GM23338 (cell line): ENCODE data around the gene GAA.

Experiments used
- CREB1 ChIP-seq: fragments of 250-450 bp; sonication (Bioruptor Pico); IDR thresholded peaks from 2 replicates; pipeline ENCODE4 v1.5.0; 2020; ENCODE audit warnings: low read depth, mild to moderate bottlenecking, moderate library complexity
- EZH2 ChIP-seq: fragments of 200-600 bp; sonication (generic); IDR thresholded peaks from one replicate; pipeline ENCODE4 v1.8.0; 2017; ENCODE audit warnings: antibody characterized with exemption, mild to moderate bottlenecking, low read depth; ENCODE audit not compliant: unreplicated experiment
- EZH2phosphoT487 ChIP-seq: fragments of 200-600 bp; sonication (generic); IDR thresholded peaks from one replicate; pipeline ENCODE4 v1.8.1; 2018; ENCODE audit warnings: antibody characterized with exemption; ENCODE audit not compliant: unreplicated experiment
- POLR2AphosphoS5 ChIP-seq: IDR thresholded peaks from 2 replicates; pipeline ENCODE4 v1.6.1; 2016; ENCODE audit warnings: antibody characterized with exemption, low read depth
- REST ChIP-seq: IDR thresholded peaks from one replicate; pipeline ENCODE4 v1.6.1; 2018; ENCODE audit warnings: antibody characterized with exemption; ENCODE audit not compliant: unreplicated experiment
- STAT1 ChIP-seq: IDR thresholded peaks from one replicate; pipeline ENCODE4 v1.6.1; 2016; ENCODE audit warnings: antibody characterized with exemption; ENCODE audit not compliant: unreplicated experiment
- TF ChIP-seq, protein P1 (sequence below), 2 experiments: fragments of 200-600 bp in 1 of 2; sonication (generic) in 1 of 2; conservative IDR thresholded peaks; 2 replicates each; pipeline versions ENCODE4 v1.5.1 to v1.6.1; 2016 to 2017; ENCODE audit warnings: antibody characterized with exemption in 2 of 2, low read depth in 2 of 2, mild to moderate bottlenecking in 2 of 2, moderate library complexity in 1 of 2

- no peak for TF ChIP-seq REST
- TF ChIP-seq, protein P1, sequence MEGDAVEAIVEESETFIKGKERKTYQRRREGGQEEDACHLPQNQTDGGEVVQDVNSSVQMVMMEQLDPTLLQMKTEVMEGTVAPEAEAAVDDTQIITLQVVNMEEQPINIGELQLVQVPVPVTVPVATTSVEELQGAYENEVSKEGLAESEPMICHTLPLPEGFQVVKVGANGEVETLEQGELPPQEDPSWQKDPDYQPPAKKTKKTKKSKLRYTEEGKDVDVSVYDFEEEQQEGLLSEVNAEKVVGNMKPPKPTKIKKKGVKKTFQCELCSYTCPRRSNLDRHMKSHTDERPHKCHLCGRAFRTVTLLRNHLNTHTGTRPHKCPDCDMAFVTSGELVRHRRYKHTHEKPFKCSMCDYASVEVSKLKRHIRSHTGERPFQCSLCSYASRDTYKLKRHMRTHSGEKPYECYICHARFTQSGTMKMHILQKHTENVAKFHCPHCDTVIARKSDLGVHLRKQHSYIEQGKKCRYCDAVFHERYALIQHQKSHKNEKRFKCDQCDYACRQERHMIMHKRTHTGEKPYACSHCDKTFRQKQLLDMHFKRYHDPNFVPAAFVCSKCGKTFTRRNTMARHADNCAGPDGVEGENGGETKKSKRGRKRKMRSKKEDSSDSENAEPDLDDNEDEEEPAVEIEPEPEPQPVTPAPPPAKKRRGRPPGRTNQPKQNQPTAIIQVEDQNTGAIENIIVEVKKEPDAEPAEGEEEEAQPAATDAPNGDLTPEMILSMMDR (conservative IDR thresholded peaks at IDR 0.05; ENCODE audit: low read depth in 2 of 2), result no peak
- no peak for TF ChIP-seq EZH2
- TF ChIP-seq POLR2AphosphoS5, result no peak
- TF ChIP-seq STAT1, result no peak
- no peak for TF ChIP-seq EZH2phosphoT487
- TF ChIP-seq CREB1 (CRISPR knock-in tag), result no peak
Measured at GRCh38 chr17:80126449-80126715, 25.0 kb downstream of the GAA start.
